SU-DHL-6 (cell line): ENCODE measurements around the gene BCLAF1.

Experiments
- CTCF ChIP-seq: fragments of 200-600 bp; sonication (generic); IDR thresholded peaks from one replicate; pipeline ENCODE4 v1.5.1; 2017; ENCODE audit warnings: antibody characterized with exemption, mild to moderate bottlenecking, low read length, moderate library complexity; ENCODE audit not compliant: insufficient read depth, poor library complexity, severe bottlenecking
- EZH2phosphoT487 ChIP-seq: fragments of 200-600 bp; sonication (generic), shearing (Covaris generic); conservative IDR thresholded peaks from 2 replicates; pipeline ENCODE4 v1.6.1; 2018; ENCODE audit warnings: mild to moderate bottlenecking, antibody characterized with exemption, low read length, moderate library complexity, mixed read lengths

- TF ChIP-seq CTCF (no peak), EZH2phosphoT487 (no peak)
Measured at GRCh38 chr6:136236466-136237293, 53.0 kb downstream of the BCLAF1 start.
